ENCODE results near the gene PEX11A.
A peak's percentile ranks its signal among the peaks of the same experiment; 100 is the strongest.
"Not testable (repeated sequence)": the region's sequence is repeated elsewhere in the genome, so short reads cannot be mapped to it uniquely, and the experiment has no call there.

The PEX11A gene, protein sequence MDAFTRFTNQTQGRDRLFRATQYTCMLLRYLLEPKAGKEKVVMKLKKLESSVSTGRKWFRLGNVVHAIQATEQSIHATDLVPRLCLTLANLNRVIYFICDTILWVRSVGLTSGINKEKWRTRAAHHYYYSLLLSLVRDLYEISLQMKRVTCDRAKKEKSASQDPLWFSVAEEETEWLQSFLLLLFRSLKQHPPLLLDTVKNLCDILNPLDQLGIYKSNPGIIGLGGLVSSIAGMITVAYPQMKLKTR

DNA sequence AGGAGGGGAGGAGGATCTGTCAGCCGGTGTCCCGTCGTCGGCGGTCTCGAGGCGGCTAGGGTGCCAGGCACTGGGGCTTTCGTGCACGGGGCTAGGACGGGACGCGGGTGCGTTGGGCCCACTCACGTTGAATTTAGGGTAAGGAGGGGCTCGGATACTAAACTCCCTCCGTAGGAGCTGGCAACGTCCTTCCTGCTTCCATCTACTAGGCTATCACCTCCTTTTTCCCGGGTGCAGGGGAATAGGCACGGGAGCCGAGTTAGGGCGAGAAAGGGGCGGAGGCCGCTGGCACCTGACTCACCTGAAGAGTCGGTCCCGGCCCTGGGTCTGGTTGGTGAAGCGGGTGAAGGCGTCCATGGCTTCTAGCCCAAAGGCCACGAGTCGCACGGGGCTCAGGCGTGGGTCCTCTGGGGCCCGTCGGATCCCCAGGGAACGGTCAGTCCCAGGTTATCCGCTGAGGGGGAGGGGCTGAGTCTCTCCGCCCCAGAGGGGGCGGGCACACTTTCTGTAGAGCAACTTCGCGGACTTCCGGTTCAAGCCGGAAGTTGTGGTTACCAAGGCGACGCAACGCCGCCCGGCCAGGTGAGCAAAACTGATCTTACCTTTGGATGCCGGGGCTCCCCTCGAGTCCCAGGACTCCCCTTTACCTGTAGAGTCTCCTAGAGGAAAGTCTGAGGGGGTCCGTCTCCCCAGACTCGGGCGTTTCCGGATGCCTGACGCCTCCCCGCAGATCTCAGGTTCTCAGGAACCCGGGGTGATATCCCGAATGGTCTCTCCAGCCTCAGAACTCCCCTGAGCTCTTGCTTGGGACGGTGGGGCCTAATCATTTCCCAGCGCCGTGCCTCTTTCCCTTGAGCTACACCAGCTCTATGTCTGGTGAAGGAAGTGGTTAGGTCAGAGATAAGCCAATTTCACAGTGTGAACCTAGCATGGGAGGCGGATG, at the start of gene PEX11A, which contains the start of gene WDR93:
PEX11A (minus strand) TSS at position 479 of the 943 bp plus-strand sequence; CDS start at position 357, 122 bp downstream.
WDR93 (plus strand) TSS at position 536 of the 943 bp plus-strand sequence. CDS start 10,936 bp downstream, outside the sequence.
- peak; percentile 13 for DNase-seq

DNA sequence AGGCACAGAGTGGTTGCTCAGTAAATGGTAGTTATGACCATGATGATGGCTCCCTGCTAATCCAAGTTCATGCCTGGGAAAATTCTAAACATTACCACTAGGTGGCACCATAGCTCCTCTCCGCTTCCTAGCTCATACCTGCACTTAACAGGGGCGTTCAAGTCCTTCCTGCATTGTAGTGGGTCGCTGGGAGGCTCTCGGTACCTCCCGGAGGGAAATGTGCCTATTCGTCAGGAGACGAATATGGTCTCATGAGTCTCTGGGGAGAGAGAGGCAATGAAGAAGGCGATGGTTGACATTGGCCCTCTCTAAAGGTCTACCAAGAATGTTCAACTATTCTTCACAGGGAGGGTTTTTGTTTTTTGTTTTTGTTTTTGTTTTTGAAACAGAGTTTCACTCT, 49.6 kb upstream of the PEX11A start:
- peak; percentile 70 for DNase-seq

DNA sequence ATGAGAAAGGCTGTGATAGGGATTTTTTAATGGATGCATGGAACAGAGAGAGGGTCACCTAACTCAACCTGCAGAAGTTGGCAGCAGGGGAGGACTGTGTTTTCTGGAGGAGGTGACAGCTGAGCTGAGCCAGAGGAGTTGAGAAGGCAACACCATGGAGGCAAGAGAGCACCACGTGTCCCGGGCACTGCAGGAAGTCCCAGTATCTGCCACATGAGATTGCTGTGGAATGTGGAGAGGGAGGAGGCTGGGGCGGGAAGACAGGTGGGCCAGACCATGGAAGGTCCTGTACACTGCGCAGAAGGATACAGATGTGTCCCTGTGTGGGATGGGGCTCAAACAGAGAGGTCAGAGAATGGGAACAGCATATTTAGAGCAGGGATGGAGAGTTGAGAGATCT, 45.2 kb upstream of the PEX11A start:
- DNase-seq: no peak

DNA sequence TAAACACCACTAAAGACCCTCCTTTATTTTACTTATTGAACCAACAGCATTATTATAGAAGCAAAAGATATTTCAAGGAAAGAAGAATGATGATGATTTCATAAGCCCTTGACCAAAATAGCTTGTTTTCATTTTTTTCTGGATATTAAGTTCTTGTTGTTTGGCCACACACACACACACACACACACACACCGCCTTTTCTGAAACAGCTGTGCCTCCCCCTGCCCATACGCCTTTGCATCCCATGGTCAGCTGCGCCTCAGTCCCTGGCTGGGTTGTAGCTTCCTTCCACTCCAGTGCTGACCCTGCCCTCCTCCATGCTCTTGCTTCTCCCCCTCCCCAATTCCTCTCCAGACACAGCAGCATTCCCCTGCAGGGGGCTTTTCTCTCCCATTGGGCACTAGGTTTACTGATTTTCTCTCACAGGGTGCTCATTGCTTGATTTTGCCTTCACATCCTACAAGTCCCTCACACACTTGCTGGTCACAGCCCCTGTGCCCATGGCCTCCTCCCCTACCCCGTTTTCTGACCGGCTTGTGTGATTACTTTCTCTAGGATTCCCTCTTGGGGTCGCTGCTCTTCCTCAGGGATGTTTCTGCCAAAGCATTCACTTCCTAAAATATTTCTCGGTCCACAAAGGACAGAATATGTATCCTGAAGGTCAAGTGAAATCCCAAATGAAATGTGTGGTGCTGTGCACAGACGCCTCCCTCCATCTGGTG, 42.1 kb upstream of the PEX11A start:
- no peak for DNase-seq

DNA sequence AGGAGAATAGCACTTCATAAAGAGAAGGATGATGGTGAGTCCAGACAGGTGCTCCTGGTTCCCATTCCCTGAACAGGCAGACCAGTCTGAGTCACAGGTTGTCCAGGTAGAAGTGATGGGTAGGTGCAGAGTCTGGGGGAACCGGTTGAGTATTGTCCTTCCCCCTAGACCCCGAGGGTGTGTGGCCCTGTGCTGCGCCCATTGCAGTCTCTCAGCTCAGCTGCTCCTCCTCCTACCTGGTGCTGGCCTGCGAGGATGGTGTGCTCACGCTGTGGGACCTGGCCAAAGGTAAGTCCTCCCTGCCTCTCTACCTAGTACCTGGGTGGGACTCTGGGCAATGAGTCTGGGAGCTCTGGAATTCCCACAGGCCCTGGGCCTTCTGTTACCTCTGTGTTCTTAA, 40.7 kb upstream of the PEX11A start:
- no peak for DNase-seq

DNA sequence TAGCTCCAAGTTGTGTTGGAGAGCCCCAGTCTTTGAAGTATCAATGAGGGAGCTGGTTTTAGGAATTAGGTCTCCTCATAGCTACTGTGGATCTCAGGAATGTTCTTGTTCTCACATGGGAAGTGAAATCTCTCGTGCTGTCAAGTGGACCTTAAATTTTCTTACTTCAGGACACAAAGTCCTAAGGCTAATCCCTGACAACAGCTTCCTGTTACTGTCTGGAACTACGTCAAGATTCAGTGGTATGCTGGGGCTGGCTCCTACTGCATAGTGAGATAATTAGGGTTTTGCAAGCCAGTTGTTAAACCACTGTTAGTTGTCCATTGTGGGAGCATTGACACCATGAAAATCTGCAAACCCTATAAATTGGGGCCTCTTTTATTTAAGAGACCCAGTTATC, 37.7 kb upstream of the PEX11A start:
- no peak for DNase-seq

DNA sequence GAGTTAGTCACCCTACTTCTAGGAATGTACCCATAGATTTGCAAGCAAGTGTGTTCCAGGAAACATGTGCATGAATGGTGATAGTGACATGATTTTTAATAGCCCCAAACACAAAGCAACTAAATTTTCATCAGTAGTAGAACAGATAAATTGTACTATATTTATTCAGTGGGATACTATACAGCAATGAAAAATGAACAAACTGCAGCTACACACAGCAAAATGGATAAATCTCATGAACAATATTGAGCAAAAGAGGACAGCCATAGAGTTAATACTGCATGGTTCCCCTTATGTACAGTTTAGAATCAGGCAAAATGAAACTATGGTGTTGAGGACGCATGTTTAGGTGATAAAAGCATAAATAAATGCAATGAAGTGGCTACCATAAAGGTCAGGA, 34.5 kb upstream of the PEX11A start:
- no peak for DNase-seq

DNA sequence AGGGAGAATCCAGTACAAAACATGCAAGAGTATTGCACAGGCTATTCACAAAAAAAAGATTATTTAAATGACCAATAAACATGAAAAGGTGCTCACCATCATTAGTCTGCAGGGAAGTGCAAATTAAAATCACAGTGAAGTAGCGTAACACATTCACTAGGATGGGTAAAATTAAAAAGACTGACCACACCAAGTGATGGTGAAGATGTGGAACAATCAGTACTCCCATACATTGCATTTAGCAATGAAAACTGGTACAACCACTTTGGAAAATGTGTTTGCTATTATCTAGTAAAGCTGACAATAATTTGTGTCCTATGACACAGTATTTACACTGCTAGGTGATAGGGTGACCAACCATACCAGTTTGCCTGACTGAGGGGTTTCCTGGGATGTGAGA, 34.1 kb upstream of the PEX11A start:
- DNase-seq: no peak

DNA sequence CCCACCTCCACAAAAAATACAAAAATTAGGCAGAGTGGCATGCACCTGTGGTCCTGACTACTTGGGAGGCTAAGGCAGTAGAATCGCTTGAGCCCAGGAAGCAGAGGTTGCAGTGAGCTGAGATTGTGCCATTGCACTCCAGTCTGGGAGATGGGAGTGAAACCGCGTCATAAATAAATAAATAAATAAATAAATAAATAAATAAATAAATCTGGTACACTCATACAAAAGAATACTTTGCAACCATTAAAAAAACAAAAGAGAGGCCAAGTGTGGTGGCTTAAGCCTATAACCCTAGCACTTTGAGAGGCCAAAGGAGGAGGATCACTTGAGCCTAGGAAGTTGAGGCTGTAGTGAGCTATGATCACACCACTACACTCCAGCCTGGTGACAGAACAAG, 32.5 kb upstream of the PEX11A start:
- DNase-seq: no peak

DNA sequence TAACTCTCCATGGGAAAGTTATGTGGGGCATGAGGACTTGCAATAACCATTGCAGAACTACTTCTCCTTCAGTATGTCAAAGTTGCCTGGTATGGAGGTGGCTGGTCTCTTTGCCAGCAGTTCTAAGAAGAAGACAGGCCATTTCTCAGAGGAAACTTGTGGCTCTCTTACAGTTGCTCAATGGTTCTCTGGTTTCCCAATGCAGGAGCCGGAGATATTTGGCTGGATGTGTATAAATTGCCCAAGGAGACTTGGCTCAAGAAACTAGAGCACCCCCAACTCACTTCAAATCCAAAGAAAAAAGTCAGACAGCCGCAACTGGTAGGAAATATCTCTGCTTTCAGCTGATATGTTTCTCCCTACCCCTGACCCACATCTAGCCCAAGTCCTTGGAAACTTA, 24.2 kb upstream of the PEX11A start:
- no peak for DNase-seq

DNA sequence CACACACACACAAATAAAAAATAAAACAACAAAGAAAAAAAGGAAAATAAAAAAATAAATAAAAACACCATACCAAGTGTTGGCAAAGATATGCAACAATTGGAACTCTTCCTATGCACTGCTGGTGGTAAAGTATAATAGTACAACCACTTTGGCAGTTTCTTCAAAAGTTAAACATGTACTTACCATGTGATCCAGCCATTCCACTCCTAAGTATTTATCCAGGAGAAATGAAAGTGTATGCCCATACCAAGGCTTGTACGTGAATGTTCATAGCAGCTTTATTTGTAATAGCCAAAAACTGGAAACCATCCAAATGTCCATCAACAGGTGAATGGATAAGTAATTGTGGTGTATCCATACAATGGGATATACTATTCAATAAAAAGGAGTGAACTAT, 17.0 kb upstream of the PEX11A start:
- peak; percentile 1 for DNase-seq

DNA sequence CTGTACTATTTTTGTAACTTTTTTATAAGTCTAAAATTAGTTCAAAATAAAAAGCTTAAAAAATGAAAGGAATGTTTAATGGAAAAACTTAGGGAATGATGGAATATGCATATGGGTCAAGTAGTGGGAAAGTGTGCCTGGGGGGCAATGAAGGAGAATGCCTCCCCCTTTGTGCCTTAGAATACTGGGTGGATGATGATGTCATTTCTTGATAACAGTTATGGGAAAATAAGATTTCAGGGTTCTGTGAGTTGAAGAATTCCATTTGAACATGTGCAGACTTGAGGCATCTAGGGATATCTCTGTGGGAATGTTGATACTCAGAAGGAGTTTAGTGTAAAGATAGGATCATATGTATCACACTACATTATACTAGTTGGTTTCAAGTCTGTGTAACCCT, 13.9 kb upstream of the PEX11A start:
- DNase-seq: no peak

DNA sequence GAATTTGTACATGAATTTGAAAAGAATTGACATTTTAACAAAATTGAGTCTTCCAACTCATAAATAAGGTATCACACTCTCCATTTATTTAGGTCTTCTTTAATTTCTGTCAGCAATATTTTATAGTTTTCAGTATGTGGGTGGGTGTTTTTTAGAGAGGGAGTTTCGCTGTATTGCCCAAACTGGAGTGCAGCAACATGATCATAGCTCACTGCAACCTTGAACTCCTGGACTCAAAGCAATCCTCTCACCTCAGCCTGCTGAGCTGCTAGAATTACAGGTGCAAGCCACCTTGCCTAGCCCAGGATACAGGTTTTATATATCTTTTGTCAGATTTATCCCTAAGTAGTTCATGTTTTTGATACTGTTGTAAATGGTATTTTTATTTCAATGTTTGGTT, 4.6 kb upstream of the PEX11A start:
- no peak for DNase-seq

DNA sequence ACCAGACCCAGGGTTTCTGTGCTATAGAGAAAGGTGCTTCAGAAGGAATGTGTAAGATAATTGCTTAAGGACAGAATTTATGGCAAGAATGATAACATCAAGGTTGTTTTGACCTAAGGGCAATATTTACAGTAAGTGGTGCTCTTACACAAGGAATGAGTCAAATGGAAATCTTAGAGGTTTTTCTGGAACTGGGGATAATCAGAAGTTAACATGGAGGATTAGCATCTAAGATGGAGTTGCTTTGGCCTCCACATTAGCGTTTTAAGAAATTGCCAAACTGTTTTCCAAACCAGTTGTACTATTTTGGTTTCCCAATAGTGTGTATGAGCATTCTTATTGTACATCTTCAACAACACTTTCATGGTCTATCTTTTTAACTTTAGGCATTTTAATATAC, 3.1 kb upstream of the PEX11A start:
- no peak for DNase-seq

DNA sequence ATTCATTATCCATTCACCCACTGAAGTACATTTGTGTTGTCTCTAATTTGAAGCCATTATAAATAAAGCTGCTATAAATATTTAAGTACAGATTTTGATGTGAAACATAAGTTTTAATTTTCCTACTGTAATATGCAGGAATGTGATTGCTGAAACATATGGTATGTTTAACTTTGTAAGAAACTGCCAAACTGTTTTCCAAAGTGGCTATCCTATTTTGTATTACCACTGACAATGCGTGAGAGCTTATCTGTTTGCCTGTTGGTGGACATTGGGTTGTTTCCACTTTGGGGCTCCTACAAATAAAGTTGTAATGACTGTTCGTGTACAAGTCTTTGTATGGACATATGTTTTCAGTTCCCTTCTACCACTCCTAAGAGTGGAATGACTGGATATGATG, 2.5 kb upstream of the PEX11A start:
- no peak for DNase-seq

DNA sequence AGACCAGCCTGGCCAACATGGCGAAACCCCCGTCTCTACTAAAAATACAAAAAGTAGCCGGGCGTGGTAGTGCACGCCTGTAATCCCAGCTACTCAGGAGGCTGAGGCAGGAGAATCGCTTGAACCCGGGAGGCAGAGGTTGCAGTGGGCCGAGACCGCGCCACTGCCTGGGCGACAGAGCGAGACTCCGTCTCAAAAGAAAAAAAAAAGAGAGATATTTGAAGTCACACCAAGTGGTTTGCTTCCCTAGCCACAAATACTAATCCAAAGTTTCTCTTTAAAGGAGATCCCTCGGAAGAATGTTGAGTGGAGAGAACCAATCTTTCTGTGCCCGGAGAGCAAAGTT, 651 bp downstream of the PEX11A start:
- not testable (repeated sequence) for DNase-seq

DNA sequence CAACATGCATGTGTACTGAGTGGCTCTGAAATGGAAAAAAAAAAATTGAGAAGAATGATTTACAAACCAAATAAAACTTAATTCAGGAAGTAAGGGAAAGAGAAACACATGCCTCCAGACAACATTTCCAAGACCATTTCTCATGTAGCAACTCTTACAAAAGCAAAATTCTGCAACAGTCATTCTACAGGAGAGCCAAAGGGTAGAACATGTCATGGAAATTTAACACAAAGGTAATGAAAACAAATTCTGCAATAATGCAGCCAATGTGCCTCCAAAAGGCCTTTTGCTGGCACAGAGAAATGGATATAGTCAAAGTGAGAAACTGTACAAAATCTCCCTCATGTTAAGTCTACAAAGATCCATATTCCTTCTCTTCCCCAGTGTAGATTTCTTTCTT, 4.0 kb downstream of the PEX11A start:
- DNase-seq: no peak

DNA sequence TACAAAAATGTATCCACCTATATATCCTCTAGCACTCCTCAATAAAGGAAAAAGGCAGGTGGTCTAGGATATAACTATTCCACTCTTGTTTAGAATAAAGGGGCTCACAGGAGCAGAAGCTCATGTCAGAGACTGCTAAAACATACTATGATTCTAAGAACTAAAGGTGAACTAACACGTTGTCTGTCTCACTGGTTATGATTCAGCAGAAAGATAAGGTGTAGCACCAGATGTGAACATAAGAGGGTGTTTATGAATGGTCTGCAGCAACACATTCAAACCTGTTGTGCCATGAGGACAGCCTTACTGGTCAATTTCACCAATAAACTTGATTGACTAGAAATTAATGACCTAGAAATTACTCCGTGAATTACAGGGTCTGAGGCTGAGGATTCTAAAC, 4.6 kb downstream of the PEX11A start:
- DNase-seq: no peak

DNA sequence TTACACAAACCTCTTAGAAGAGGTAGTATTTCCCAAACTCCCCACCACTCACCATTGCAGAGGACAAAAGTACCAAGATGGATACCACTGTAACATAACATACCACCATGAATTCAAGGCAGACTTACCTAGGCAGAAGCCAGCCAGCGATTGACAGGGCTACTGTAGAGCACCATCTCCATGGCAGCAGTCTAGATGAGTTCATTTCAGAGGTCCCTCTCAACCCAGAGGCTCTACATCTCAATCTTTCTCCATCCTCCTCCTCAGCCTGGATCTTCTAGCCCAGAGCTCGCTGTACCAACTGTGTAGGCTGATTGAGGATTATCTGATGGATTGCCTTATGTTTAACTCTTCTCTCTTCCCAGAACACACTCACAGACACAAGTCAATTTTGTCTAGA, 9.4 kb downstream of the PEX11A start:
- DNase-seq: no peak

DNA sequence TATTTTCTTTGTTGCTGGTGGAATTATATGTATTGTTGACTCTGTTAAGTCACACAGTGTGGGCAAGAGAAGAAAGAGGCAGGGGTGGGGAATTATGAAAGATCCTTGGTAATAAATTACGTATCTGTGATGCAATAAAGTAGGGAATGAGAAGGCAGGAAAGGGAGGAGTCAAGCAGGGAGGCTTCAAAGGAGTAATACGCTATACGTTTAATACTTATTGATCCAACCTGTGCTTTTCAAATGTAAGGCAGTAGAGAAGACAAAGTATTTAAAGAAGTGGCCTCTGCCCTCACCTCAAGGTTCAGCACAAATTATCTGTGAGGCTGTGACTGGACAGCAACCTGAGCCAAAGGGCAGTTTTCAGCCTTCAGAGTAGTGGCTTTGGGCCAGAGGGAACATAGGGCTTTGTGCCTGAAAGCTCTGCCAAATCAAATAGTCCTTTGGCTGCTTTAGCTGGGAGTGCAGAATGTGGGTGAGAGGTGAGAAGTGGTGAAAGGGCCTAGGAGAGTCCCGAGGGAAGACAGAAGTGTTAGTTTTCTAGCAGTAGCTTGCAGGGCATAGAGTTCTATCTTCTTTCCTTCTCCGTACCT, 10.2 kb downstream of the PEX11A start:
- no peak for DNase-seq

DNA sequence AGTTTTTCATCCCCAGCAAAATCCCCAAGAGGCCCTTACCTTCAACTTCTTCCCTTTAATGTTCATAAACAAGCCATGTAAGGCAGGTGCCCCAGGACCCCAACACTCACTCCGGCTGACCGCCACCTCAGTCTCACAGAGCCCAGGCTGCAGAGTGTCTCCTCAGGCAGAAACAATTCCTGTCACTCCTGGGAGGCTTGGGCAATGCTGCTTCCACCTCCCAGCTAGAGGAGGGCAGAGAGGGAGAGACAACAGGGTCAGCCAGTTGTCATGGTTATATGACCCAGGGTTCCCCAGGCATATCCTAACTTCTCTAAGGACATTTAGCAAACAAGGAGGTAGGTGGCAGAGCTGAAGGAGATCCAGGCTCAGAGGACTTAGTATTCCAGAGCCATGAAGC, 11.3 kb downstream of the PEX11A start, which contains the start of gene PLIN1:
PLIN1 (minus strand) TSS at position 156 of the 400 bp plus-strand sequence. CDS start 1,878 bp downstream, outside the sequence.
- DNase-seq: no peak

DNA sequence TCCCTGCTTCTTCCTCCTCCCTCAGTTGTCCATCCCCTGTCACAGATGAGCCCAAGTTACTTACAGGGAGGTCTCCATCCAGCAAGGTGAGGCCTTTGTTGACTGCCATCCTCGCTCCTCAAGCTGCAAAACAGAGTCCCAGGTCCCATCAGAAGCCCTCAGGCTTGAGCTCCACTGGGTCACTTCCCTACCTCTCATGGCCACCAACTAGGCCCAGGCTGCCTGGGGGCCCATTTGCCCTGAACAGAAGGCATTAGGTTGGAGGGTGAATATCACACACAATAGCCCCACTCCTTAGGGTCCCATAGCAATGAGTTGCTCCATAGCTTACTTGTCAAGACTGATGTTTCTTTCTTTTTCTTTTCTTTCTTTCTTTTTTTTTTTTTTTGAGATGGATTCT, 13.2 kb downstream of the PEX11A start:
- no peak for DNase-seq

DNA sequence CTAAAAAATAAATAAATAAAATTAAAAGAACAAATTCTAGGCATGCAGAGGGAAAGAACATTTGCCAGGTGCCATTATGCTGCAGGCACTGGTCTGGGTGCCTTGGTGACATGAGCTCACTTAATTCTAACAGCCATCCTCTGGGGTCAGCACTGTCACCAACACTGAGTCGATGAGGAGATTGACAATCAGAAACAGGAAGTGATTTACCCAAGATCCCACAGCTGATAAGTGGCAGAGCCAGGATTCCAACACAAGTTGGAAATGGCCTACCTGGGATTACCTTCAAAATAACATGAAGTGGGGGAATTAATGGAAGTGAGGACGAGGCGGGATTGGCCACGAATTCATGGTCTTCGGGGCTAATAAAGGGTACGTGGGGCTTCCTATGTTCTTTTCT, 14.9 kb downstream of the PEX11A start:
- DNase-seq: no peak
